ENCODE measurements around the gene ODC1. TPM values are rescaled to one million over a fixed set of nuclear protein-coding genes. Genes with fewer than 3 reads are reported as not detected.

Gene ODC1
- total RNA-seq, 1 experiment from 2014 or later = 231 TPM

DNA sequence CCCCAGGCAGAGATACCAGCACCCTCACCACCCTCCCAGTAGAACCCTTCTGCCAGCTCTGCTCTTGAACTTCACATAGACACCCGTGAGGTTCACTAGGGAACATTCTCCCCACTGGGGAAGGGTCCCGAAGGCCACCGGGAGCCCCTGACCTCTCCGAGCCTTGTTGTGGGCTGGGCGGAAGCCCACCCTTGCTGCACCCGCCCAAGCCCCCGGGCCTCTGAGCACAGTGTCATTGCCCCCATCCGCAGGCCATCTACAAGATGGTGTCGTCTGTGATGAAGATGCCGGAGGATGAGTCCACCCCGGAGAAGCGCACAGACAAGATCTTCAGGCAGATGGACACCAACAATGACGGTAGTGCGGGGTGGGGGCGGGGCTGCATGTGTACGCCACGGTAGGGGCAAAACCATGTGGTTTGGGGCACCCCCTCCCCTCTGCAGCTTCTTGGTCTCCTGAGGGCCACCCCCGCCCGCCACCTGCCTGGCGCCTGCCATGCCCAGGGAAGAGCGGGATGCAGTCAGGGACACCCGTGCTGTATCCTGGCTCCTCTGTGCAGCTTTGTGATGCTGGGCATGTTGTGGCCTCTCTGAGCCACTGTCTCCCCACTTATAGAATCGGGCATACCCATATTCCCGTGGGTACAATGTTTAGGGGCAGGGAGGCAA, 25.3 kb downstream of the ODC1 start:
- H3K36me3 ChIP-seq (ENCODE audit: control insufficient read depth in 1 of 2, insufficient read depth in 2 of 2, low read length in 2 of 2) = peaks cover 3 to 17% of the 10 kb centered on the region in 2 experiments; a peak in 2 of 4 replicates
- no peak for ATAC-seq
- H3K27me3 ChIP-seq (ENCODE audit: insufficient read depth, low read length) = no peaks in the 10 kb centered on the region
- ChIA-PET POLR2A (no interaction called here), RAD21 (ENCODE audit: low non-redundant PET in 1 of 2, low total read pairs in 2 of 2, uncharacterized antibody in 2 of 2, unreplicated experiment in 2 of 2) (no interaction called here), CTCF (no interaction called here)
- no peak overlapping the region for H3K4me3 ChIP-seq (replicated peaks in 1 of 2; ENCODE audit: low read depth in 1 of 2, low read length in 2 of 2)
- no TSS peak for BruUV-seq (replicated peaks)
- H3K27ac ChIP-seq (ENCODE audit: low read depth, low read length) = no peak overlapping the region
- H3K9me2 ChIP-seq (ENCODE audit: insufficient read depth) = no peaks in the 10 kb centered on the region
- H4K20me1 ChIP-seq (ENCODE audit: insufficient read depth) = no peaks in the 10 kb centered on the region
- TF ChIP-seq POLR2A (IDR thresholded peaks at IDR 0.05; ENCODE audit: borderline replicate concordance, extremely low read depth, insufficient read depth, insufficient read length) (no peak), SRF (IDR thresholded peaks at IDR 0.05; ENCODE audit: low read depth) (no peak), EGR1 (IDR thresholded peaks at IDR 0.05; ENCODE audit: low read depth) (no peak), SIN3A (IDR thresholded peaks at IDR 0.05; ENCODE audit: low read depth) (no peak), RAD21 (IDR thresholded peaks at IDR 0.05; ENCODE audit: low read depth) (no peak), CEBPB (IDR thresholded peaks at IDR 0.05; ENCODE audit: low read depth) (no peak), SP1 (IDR thresholded peaks at IDR 0.05; ENCODE audit: low read depth) (no peak), ZNF274 (IDR thresholded peaks at IDR 0.05; ENCODE audit: low read depth, low read length) (no peak), EZH2phosphoT487 (IDR thresholded peaks at IDR 0.05; ENCODE audit: borderline replicate concordance) (no peak)
- TF ChIP-seq, protein P1, sequence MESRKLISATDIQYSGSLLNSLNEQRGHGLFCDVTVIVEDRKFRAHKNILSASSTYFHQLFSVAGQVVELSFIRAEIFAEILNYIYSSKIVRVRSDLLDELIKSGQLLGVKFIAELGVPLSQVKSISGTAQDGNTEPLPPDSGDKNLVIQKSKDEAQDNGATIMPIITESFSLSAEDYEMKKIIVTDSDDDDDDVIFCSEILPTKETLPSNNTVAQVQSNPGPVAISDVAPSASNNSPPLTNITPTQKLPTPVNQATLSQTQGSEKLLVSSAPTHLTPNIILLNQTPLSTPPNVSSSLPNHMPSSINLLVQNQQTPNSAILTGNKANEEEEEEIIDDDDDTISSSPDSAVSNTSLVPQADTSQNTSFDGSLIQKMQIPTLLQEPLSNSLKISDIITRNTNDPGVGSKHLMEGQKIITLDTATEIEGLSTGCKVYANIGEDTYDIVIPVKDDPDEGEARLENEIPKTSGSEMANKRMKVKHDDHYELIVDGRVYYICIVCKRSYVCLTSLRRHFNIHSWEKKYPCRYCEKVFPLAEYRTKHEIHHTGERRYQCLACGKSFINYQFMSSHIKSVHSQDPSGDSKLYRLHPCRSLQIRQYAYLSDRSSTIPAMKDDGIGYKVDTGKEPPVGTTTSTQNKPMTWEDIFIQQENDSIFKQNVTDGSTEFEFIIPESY (IDR thresholded peaks at IDR 0.05; ENCODE audit: extremely low read depth, insufficient replicate concordance, low read length) = no peak
- TF ChIP-seq, protein P2, sequence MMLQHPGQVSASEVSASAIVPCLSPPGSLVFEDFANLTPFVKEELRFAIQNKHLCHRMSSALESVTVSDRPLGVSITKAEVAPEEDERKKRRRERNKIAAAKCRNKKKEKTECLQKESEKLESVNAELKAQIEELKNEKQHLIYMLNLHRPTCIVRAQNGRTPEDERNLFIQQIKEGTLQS (IDR thresholded peaks at IDR 0.05) = no peak
- H3K9me3 ChIP-seq (ENCODE audit: control insufficient read depth in 1 of 2, insufficient read depth in 1 of 2, low read depth in 1 of 2, low read length in 2 of 2) = no peaks in the 10 kb centered on the region
- no peak overlapping the region for H3K9ac ChIP-seq (ENCODE audit: low read length)
- peaks cover 0 to 1% of the 10 kb centered on the region in 2 experiments; a peak in 3 of 4 replicates for H3K4me1 ChIP-seq (ENCODE audit: control insufficient read depth in 1 of 2, insufficient read depth in 2 of 2, low read length in 2 of 2)
- no peak overlapping the region for H2AFZ ChIP-seq (ENCODE audit: low read depth, low read length, poor library complexity, severe bottlenecking)
- H3K4me2 ChIP-seq (ENCODE audit: low read length) = no peak overlapping the region
- intact Hi-C loops (cut with micrococcal nuclease) = no loop called here
- no peak for DNase-seq (ENCODE audit: low read depth, low spot score)
- H3K79me2 ChIP-seq (ENCODE audit: insufficient read depth, low read length) = 0 out of 2 replicates have a peak, but pooled peaks cover 7% of the 10 kb centered on the region
